ENCODE data around the gene SLN.

SLN gene

GRCh38 chr11:107683807-107684206 is 28.0 kb downstream of the SLN start:
- no peak for DNase-seq (ENCODE audit: low read depth)

GRCh38 chr11:107683061-107683460 is 28.8 kb downstream of the SLN start:
- no peak for DNase-seq (ENCODE audit: low read depth)

DNA sequence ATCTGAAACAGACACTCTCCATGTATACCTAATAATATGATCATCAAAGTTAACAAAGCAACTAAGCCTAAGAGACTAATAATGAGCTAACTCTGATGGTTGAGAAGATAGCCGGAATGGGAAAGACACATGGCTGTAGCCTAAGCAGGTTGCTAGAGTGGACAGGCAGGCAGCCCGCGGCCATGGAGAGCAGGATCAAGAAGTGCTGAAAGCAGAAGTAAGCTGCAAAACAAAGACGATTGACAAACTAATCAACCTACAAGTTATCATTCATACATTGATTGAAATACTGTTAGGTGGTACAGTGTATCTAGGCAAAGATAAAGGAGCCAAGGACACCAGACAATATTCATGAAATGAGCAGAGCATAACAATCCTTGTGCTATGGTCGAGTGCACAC is 29.3 kb downstream of the SLN start:
- no peak for DNase-seq (ENCODE audit: low read depth)

GRCh38 chr11:107682171-107682570 is 29.7 kb downstream of the SLN start:
- DNase-seq (ENCODE audit: low read depth): no peak

GRCh38 chr11:107679255-107680024 is 32.4 kb downstream of the SLN start:
- DNase-seq (ENCODE audit: low read depth): no peak

- DNase-seq (ENCODE audit: low read depth): no peak
Measured at GRCh38 chr11:107678632-107678971, 33.3 kb downstream of the SLN start.

DNA sequence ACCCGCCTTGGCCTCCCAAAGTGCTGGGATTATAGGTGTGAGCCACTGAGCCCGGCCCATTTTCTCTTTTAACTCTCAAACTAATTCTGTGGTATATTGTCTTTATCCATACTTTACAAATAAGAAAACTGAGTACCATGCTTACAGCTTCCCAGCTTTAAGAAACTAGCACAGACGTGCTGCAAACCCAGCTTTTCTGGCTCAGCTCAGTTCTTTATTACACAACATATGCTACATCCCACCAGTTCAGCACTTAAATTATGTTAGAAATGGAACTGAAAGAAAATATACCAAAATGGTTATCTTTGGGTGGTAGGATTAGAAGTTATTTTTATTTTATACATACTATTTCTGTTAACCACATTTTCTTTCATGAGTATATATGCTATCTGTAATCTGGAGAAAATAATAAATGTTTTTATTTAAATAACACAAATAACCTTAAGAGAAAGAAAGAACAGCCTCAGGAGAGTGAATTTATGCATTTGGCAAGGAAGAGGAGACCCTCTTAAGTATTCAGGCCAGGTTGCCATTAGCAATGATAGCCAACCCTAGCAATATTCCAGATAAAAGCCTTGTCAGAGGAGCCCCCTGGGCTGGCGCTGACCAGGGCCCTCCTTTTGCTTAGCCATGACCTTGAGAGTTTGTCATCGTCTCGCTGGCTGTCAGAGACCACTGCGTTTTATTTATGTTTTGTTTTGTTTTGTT is 33.8 kb downstream of the SLN start:
- DNase-seq (ENCODE audit: low read depth): no peak

DNA sequence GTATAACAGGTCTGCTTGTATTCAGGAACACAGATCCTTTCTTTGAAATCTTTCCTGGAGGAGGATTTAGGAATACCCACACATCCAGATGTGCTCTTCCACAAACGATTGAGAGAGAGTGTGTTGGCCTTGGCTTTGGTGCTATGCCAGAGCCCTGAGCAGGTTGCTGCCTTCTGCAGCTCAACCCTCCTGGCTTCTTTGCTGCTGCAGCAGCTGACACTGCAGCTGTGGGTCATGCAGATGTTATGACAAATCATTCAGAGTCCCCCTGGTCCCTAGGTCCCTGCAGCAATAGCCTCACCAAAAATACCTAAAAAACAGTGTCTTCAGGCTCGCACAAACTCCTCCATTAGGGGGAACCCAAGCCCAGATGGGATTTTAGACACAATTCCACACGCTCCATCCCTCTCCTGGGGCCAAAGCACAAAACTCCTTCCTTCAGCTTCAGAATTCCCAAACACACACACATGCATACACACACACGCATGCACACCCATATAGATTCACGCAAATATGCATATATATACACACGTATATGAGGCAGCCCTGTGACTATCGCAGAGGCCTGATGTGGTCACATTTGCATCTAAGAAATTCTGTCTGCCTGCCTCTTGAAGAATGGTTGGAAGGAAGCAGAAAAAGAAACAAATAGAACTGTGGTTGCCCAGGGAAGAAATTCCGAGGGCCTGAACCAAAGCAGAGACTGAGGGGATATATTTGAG is 35.4 kb downstream of the SLN start:
- DNase-seq (ENCODE audit: low read depth): no peak

- DNase-seq (ENCODE audit: low read depth): no peak
Measured at GRCh38 chr11:107675902-107676301, 36.0 kb downstream of the SLN start.

DNA sequence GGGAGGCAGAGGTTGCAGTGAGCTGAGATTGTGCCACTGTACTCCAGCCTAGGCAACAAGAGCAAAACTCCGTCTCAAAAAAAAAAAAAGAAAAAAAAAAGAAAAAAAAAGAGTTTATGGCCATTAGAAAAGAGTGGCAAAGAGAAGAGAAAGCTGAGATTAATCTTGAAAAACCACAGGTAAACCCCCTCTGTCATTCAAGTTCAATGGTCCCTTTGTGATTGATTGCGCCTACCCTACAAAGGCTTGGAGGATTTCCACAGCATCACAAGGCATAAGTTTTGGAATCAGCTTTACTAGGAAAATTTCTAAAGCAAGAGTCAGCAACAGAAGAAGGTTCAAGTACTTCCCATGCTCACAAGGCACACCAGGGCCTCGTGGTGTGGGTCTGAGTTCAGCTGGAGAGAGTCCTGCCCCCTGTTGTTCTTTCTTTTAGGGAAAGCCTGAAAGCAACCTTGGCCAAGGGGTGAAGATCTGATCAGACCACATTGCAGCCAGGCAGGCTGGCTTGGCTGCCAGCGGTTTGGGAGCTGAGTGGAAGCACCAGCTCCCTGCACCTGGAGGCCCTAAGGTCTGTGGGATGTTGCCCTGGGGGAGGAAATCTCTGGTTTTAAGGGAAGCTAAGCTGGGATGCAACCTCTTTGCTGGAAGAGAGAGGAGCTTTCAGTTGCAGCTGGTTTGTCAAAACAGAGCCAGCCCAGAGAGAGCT is 41.8 kb downstream of the SLN start:
- no peak for DNase-seq (ENCODE audit: low read depth)

DNA sequence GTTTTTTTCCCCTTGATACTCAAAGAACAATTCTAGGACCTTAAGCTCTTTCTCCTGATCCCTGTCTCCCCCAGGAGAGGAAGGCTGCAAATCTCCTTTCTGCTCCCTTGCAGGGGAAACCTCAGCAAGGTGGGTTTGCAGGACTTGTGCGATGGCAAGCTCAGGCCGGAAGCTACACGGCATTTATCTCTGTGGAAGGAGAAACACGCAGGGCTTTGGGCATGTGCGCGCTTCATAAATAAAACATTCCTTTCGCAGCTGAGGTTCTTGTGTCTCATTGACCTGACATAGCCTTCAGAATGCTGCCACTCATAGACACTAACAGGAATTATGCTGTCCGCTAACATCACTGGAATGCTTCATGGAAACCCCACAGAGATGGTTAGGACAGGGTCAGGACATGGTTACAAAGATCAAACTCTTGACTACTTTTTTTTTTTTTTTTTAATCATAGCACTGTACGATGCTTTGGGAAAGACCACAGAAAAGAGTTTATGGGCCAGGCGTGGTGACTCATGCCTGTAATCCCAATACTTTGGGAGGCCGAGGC is 42.6 kb downstream of the SLN start:
- DNase-seq (ENCODE audit: low read depth): no peak

DNA sequence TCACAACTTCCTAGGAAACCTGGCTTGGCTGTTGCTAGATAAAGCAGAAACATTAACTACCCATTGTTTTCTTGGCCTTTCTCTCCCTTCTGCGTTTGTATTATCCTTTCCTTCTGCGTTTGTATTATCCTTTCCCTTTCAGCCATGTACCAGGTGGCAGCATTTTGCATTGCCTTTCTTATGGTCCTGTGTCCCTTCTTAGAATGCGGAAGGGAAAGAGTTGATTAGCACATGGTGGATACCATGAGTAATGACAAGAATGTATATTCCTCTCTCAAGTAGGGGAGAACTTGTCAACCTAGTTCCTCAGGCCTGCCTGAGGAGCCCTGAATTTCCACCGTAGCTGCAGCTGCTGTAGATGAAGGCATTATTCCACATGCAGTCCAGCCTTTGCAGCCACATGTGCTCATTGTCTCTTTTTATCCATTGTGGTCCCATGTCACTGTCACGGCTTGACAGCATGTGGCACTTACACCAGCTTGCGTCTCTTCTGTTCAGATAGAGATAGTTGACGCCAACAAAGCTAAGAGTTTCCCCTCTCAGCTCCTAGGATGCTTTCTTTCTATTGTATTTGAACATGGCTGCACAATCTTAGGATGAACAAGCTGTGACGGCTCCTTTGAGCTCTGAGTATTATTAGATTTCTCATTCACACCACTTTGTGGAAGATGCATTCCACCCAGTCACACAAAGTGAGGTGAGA is 44.8 kb downstream of the SLN start:
- DNase-seq (ENCODE audit: low read depth): no peak

DNA sequence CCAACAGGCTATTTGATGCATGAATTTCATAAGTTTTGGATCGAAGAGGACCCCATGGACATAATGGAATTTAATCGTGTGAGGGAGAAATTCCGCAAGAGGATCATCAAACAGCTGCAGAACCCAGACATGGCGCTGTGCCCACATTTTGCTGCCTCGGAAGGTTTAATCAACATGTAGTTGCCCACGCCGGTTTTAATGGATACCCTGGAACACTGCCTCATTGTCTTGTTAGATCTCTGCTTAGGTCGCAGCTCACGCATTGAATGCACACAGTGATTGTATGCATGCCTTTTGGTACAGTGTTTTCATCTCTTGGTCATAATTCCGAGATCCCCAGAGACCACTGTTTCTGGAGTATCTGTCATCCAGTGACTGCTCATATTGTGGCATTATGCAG is 46.8 kb downstream of the SLN start:
- no peak for DNase-seq (ENCODE audit: low read depth)

DNA sequence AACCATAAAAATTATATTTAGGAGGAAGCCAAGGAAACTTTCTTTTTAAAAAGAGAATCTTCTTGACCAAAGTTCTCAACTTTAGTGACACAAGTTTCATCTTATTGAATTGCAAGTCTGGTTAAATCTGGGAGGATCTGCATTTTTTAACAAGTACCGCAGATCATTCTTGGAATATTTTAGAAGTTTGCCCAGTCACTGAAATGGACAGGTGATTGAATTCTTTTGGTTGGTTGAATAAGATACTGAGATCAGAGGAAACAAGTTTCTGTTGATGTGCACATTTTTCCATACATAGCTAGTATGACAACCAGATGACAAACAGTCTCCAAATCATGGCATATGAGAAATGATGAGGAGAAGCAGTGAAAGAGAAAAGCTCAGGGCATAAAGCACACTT is 50.2 kb downstream of the SLN start:
- no peak for DNase-seq (ENCODE audit: low read depth)

DNA sequence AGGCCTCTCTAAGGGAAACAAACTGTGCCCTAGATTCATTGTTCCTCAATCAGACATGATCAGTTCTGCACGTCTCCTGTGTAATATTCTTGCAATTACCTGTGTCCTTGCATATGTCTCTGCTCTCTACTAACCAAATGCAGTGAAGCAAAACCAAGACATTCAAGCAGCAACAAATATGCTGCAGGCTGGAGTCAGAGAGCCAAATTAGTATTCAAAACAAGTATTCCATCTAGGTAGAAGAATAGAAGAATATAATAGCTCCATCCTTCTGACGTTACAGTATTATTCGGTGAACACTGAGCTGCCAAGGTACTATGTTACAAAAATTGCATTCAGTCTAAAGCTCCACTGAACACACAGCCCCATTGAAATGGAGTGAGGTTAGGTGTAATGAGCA is 51.8 kb downstream of the SLN start:
- no peak for DNase-seq (ENCODE audit: low read depth)

- no peak for DNase-seq (ENCODE audit: low read depth)
Measured at GRCh38 chr11:107659310-107659709, 52.5 kb downstream of the SLN start.

Measured in stimulated activated CD8-positive, alpha-beta memory T cell treated with anti-CD3 and anti-CD28 coated beads, Interleukin-15, amount 100 ng/mL, for 24 hours (primary cell).